Neural cell (in vitro differentiated cells): Measurements from ENCODE around the gene THRB.

ENCODE experiments used
- CTCF ChIP-seq: fragments of 450-650 bp; IDR thresholded peaks from 2 replicates; pipeline ENCODE4 v1.5.1; 2014; ENCODE audit warnings: antibody characterized with exemption, mild to moderate bottlenecking, moderate library complexity; ENCODE audit not compliant: poor library complexity, severe bottlenecking
- EP300 ChIP-seq: fragments of 450-650 bp; conservative IDR thresholded peaks from 2 replicates; pipeline ENCODE4 v1.6.1; 2014; ENCODE audit warnings: antibody characterized with exemption, mild to moderate bottlenecking, moderate library complexity; ENCODE audit not compliant: poor library complexity, severe bottlenecking
- EZH2 ChIP-seq: fragments of 200-600, 300-800 bp; shearing (Covaris generic), sonication (generic); IDR thresholded peaks from 2 replicates; pipeline ENCODE4 v1.6.1; 2014; ENCODE audit warnings: antibody characterized with exemption, low read length, borderline replicate concordance, mild to moderate bottlenecking; ENCODE audit not compliant: insufficient read depth, poor library complexity, severe bottlenecking
- MXI1 ChIP-seq: fragments of 450-650 bp; conservative IDR thresholded peaks from 2 replicates; pipeline ENCODE4 v1.6.1; 2014; ENCODE audit warnings: antibody characterized with exemption, mild to moderate bottlenecking; ENCODE audit not compliant: poor library complexity, severe bottlenecking
- POLR2AphosphoS5 ChIP-seq: IDR thresholded peaks from 2 replicates; pipeline ENCODE4 v1.6.1; 2012
- RAD21 ChIP-seq: fragments of 450-650 bp; conservative IDR thresholded peaks from 2 replicates; pipeline ENCODE4 v1.6.1; 2014; ENCODE audit warnings: antibody characterized with exemption, mild to moderate bottlenecking, moderate library complexity
- REST ChIP-seq: IDR thresholded peaks from 2 replicates; pipeline ENCODE4 v1.6.1; 2012; ENCODE audit warnings: borderline replicate concordance
- SMC3 ChIP-seq: fragments of 450-650 bp; conservative IDR thresholded peaks from 2 replicates; pipeline ENCODE4 v1.6.1; 2014; ENCODE audit warnings: antibody characterized with exemption, mild to moderate bottlenecking, moderate library complexity; ENCODE audit not compliant: poor library complexity
- TAF1 ChIP-seq: IDR thresholded peaks from 2 replicates; pipeline ENCODE4 v1.6.1; 2012; ENCODE audit warnings: low read depth

- TF ChIP-seq CTCF (no peak), POLR2AphosphoS5 (no peak), TAF1 (no peak), REST (no peak), EZH2 (no peak), RAD21 (no peak), MXI1 (no peak), EP300 (no peak), SMC3 (no peak)
These were observed 112.0 kb downstream of the THRB start for GRCh38 chr3:24382647-24383046.
